Activated T-cell treated with anti-CD3 and anti-CD28 coated beads, Interleukin-2, amount 50 U/mL, for 1 hour (primary cell): ENCODE results near the gene UPK3A.
A peak's percentile ranks its signal among the peaks of the same experiment; 100 is the strongest.
"Not testable (repeated sequence)": the region's sequence is repeated elsewhere in the genome, so short reads cannot be mapped to it uniquely, and the experiment has no call there.

ENCODE experiments used
- DNase-seq: peaks from one replicate; pipeline ENCODE4 v3.0.0-alpha.2; 2020

The UPK3A gene

DNA sequence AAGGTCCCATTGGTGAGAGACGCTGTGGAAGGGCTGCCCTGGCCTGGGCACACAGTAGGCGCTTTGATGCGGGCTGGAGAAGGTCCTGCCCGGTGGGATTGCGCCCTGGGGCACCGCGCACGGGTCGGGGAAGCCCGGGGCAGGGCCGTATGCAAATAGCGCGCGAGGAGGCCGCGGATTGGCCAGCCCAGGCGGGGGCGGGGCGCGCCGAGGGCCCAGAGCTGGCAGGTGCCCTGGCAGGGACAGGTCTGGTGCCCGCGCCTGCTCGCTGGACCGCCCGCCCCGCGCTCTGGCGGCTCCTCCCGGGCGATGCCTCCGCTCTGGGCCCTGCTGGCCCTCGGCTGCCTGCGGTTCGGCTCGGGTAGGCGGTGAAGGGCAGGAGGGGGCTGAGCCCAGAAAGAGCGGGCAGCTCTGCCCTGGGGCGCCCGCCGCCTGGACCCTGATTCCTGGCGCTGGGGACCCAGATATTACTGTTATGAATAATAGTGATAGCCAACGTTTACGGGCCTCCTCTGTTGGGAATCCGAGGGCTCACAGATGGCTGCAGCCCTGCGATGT, at the start of gene UPK3A:
Gene UPK3A (plus strand): TSS at position 245 of the 558 bp plus-strand sequence. CDS start 65 bp downstream, at position 310.
- peak; percentile 74 for DNase-seq

DNA sequence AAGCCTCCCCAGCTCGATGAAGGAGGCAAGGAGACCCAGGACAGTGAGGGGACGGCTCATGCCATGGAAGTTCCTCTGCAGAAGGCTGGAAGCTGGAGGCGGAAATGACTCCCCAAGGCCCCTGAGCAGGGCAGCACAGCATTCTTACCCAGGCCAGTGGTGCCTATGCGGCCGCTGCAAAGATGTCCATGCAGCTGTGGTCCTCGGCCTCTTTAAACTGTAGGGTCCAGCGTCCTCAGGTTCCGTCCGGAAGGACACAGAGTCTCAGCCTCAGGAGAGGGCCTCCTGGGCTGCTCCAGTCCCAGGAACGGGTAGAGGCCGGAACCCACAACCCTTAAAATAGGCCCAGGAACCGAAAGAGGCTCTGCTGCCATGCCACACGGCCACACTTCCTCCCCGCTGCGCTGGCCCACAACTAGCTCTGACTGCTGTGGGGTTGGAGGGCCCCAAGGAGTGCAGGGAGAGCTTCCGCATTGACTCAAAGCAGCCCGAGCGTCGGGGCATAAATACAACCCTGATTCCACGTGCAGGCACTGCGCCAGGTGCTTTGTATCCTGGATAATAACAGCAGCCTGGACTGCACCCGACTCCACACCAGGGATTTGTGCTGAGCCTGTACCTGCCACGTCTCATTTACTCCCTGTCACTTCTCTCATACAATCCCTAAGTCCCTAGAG, 49.5 kb upstream of the UPK3A start:
- DNase-seq, result no peak

GRCh38 chr22:45235851-45236342, 48.9 kb upstream of the UPK3A start:
- no peak for DNase-seq

GRCh38 chr22:45237065-45237990, 47.4 kb upstream of the UPK3A start:
- no peak for DNase-seq

DNA sequence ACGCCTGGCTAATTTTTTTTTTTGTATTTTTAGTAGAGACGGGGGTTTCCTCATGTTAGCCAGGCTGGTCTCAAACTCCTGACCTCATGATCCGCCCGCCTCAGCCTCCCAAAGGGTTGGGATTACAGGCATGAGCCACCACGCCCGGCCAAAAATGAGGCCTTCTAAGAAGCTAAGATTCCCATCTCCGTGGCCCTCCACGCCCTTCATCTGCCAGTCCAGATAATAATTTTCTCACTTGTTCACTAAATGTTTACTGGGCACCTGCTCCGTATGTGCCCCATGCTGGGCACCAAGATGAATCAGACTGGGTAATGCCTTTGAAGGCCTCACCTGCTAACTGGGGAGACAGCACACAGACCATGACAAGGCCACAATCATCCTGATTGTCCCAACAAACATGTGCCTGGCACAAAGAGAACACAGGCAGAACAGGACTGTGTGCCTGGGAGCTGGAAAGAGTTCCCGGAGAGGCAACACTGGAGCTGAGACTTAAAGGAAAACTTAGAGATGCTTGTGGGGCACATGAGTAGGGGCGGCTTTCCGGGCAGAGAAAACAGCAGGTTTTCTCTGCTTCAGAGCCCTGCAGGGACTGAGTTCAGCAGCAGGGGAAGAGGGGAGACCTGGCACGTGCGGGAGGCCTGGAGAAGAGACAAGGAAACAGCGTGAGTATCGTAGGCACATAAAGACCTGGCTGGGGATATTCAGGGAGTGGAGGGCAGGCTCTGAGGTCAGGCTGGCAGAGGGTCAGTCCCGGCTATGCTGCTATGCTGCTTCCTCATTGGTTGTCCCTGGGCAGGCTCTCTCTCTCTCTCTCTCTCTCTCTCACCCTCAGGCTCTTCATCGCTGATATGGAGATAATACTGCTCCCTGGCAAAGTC, 46.4 kb upstream of the UPK3A start:
- no peak for DNase-seq

DNA sequence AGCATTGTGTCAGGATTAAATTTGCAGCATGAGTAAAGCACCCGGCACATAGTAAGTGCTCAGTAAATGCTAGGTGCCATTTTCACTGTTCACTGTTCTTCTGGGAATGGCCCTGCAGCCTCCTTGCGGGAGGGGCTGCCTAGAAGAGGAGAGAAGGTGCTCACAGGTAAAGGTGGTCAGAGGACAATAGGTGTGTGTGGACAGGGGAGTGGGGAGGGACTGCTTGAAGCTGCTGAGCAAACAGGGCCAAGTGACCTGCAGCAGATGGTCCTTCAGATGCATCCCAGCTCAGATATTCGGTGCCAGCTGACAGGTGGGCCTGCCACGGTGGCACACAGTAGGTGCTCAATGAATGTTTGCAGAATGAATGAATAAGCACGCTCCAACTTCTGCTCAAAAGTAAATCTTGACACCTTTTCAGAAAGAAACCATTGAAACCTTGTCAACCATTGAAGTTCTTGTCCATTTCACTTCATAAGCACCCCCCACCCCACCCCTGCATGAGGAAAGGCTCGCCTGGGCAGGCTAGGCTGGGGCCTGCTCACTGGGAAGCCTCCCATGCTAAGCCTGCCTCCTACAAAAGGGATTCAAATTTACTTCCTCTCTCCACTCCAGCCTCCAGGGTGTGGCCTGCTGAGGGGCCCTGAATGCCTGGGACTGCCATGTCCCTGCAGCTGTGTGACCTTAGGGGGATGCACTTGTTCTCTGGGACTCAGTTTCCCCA, 45.6 kb upstream of the UPK3A start:
- no peak for DNase-seq

DNA sequence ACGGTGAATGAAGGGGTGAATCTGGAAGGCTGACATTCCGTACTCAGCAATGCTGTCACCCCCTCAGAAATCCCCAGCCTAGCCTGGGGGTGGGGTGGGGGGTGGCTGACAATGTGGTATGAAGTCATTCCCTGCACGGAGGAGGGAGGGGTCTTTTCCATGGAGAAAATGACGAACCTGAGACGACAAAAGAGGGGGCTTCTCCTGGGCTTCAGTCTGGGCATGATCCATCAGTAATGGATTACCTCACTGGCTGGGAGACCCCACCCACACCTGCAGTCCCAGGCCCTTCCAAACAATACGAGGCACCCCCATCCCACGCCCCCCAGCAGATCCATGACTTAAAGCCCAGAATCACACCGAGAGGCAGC, 45.1 kb upstream of the UPK3A start:
- DNase-seq, result no peak

- DNase-seq, result no peak
These were observed 44.5 kb upstream of the UPK3A start for GRCh38 chr22:45240104-45240809.

DNA sequence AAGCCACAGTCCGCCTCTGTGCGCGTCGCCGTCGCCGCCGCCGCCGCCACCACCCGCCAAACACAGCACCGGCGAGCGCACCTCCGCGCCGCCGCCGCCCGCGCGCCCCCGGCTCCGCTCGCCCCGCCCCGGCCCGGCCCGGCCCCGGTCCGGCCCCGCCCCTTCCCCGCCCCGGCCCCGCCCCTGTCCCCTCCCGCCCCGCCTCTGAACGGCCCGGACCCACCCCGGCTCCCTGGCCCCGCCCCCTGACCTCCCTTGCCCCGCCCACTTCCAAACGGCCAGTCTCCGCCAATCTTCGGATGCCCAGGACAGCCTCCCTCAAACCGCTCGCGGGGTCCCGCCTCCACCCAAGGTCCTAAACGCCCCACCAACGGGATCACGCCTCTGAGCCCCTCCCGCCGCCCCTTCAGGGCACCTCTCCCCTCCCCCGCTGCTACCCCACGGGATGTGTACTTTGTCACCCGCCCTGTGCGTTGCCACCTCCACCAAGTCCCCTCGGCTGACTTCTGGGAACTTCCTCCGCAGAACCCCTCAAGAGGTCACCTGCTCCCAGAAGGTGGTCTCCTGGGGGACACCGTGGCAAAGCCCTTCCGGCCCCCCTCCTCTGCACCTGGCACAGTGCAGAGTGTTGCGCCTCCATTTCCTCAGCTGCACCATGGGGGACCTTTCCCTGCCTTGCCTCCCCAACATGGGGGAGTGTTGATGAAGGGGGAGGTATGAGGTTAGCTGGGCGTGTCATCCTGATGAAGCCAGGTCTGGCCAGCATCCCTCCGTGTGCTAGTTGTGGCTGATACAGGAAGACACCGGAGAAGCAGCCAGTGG, 43.7 kb upstream of the UPK3A start, which contains the start of gene KIAA0930:
Gene KIAA0930 (minus strand): TSS at position 85 of the 822 bp plus-strand sequence. CDS start 191 bp downstream, outside the sequence.
- peak; percentile 81 for DNase-seq

DNA sequence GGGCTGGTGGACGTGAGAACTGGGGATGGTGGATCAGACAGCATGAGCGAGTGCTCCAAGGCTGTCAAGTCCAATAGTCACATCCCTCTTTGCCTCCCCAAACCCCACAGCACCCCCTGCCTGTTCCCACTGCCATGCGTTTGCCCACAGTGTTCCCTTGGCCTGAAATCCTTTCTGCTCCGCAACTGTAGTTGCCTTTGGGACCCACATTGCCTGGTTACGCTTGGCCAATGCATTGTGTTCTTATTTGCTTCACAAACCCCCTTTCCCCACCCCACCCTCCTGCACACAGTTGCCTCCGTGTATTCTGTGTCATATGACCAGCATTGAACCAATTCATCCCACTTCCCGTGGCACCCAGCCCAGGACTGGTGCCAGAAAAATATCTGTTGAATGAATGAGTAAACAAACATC, 42.0 kb upstream of the UPK3A start:
- no peak for DNase-seq

- no peak for DNase-seq
These were observed 39.8 kb upstream of the UPK3A start for GRCh38 chr22:45244916-45245315.

- no peak for DNase-seq
These were observed 38.4 kb upstream of the UPK3A start for GRCh38 chr22:45246060-45246985.

GRCh38 chr22:45248832-45249561, 35.8 kb upstream of the UPK3A start:
- DNase-seq, result no peak

GRCh38 chr22:45251825-45252224, 32.9 kb upstream of the UPK3A start:
- no peak for DNase-seq

DNA sequence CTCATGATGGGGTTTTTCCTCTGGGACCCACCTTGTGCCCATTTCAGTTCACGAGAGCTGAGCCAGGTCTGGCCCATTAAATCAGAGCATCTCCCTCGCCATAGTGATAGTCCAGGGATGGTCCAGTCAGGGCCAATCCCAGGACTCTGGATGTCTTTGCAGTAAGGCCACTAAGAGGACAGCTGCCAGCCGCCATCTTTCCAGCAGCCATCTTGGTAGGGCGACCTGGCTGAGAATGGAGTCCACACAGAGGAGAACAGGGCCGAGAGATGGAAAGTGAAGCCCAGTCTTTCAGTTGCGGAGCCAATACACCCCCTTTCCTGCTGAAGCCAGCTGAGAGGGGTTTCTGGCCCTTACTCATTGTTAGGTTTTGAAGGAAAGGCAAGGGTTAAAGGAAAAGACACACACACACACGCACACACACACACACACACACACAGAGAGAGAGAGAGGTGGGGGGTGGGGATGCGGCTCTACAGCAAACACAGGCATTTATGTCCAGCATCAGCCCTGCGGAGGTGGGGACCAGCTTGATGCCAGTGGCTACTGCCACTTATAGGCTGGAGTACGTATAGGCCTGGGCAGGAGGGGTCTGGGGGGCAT, 31.6 kb upstream of the UPK3A start:
- no peak for DNase-seq

DNA sequence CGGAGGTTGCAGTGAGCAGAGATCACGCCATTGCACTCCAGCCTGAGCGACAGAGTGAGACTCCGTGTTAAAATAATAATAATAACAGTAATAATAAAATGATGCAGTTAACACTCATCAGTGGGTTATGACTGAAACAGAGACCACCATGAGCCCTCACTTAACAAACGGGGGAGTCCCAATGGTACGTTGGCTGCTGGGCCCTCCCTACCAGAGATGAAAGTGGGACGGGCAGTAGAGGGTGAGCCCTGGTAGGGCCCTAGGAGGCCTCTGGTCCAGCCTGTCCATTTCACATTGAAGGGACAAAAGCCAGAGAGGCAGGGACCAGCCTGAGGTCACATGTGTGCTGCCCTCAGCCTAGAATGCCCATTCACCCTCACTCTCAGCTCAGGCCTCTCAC, 30.4 kb upstream of the UPK3A start:
- DNase-seq, result no peak

- no peak for DNase-seq
These were observed 29.9 kb upstream of the UPK3A start for GRCh38 chr22:45254789-45255278.

- DNase-seq, result not testable (repeated sequence)
These were observed 26.8 kb upstream of the UPK3A start for GRCh38 chr22:45257941-45258340.
